ENCODE measurements around the gene AUNIP. TPM values are rescaled to one million over a fixed set of nuclear protein-coding genes. Genes with fewer than 3 reads are reported as not detected.
A peak's percentile ranks its signal among the peaks of the same experiment; 100 is the strongest.

AUNIP gene
- total RNA-seq, 2 experiments from 2014 or later = 9.6 to 12.9 TPM

- ChIA-PET CTCF (interaction anchor here (0.6 to 15.6 kb wide), 5 partner anchors 7 to 1509 kb away, joined by 3 to 257 read pairs (median 3); partner anchors contain the start of gene PAFAH2), POLR2A (interaction anchor here (1.1 to 1.8 kb wide), 2 partner anchors 95 to 599 kb away, joined by 3 to 7 read pairs; partner anchors contain the start of gene PAFAH2)
- H3K9me3 Mint-ChIP-seq (ENCODE audit: low read depth) = no peaks in the 10 kb centered on the region
- H3K4me3 Mint-ChIP-seq = no peak overlapping the region
- no peaks in the 10 kb centered on the region for H3K27me3 Mint-ChIP-seq
- no peak for ATAC-seq
- H3K27ac Mint-ChIP-seq = no peak overlapping the region
- peaks cover 25% of the 10 kb centered on the region for H3K4me1 Mint-ChIP-seq
- intact Hi-C loops (cut with DNase I, micrococcal nuclease) = no loop called here
- no peak for DNase-seq
- H3K36me3 Mint-ChIP-seq (ENCODE audit: low read depth) = peaks cover 60% of the 10 kb centered on the region
Observed at GRCh38 chr1:25902462-25902861, 43.2 kb upstream of the AUNIP start.

- peaks cover 28% of the 10 kb centered on the region for H3K4me1 Mint-ChIP-seq
- H3K4me3 Mint-ChIP-seq = no peak overlapping the region
- peaks cover 61% of the 10 kb centered on the region for H3K36me3 Mint-ChIP-seq (ENCODE audit: low read depth)
- POLR2A ChIA-PET = no interaction called here
- no peak for ATAC-seq
- CTCF ChIA-PET = interaction anchor here (15.6 kb wide), 1 partner anchor 98 kb away, joined by 257 read pairs; the partner anchor contains the start of gene PAFAH2
- H3K9me3 Mint-ChIP-seq (ENCODE audit: low read depth) = no peaks in the 10 kb centered on the region
- H3K27ac Mint-ChIP-seq = no peak overlapping the region
- H3K27me3 Mint-ChIP-seq = no peaks in the 10 kb centered on the region
- no peak for DNase-seq
- intact Hi-C loops (cut with DNase I, micrococcal nuclease) = no loop called here
Observed at GRCh38 chr1:25900219-25900618, 41.0 kb upstream of the AUNIP start.

GRCh38 chr1:25899792-25900191 lies 40.5 kb upstream of the AUNIP start:
- CTCF ChIA-PET = interaction anchor here (0.6 to 15.6 kb wide), 2 partner anchors 15 to 99 kb away, joined by 3 to 257 read pairs; partner anchors contain the start of gene PAFAH2
- Mint-ChIP-seq H3K9me3 (ENCODE audit: low read depth) (no peaks in the 10 kb centered on the region), H3K27me3 (no peaks in the 10 kb centered on the region), H3K4me1 (peaks cover 28% of the 10 kb centered on the region), H3K4me3 (no peak overlapping the region), H3K27ac (no peak overlapping the region), H3K36me3 (ENCODE audit: low read depth) (peaks cover 57% of the 10 kb centered on the region)
- POLR2A ChIA-PET = no interaction called here
- DNase-seq = no peak
- intact Hi-C loops (cut with DNase I, micrococcal nuclease) = no loop called here
- no peak for ATAC-seq

GRCh38 chr1:25898223-25899015 lies 39.2 kb upstream of the AUNIP start:
- DNase-seq (no peak), ATAC-seq (no peak)
- no peak overlapping the region for H3K27ac Mint-ChIP-seq
- no peak overlapping the region for H3K4me3 Mint-ChIP-seq
- H3K9me3 Mint-ChIP-seq (ENCODE audit: low read depth) = no peaks in the 10 kb centered on the region
- ChIA-PET POLR2A (no interaction called here), CTCF (interaction anchor here (0.9 to 15.6 kb wide), 2 partner anchors 28 to 100 kb away, joined by 3 to 257 read pairs; partner anchors contain the start of gene PAFAH2)
- peaks cover 16% of the 10 kb centered on the region for H3K4me1 Mint-ChIP-seq
- peaks cover 45% of the 10 kb centered on the region for H3K36me3 Mint-ChIP-seq (ENCODE audit: low read depth)
- intact Hi-C loops (cut with DNase I, micrococcal nuclease) = no loop called here
- no peaks in the 10 kb centered on the region for H3K27me3 Mint-ChIP-seq

- peaks cover 14% of the 10 kb centered on the region for H3K4me1 Mint-ChIP-seq
- H3K36me3 Mint-ChIP-seq (ENCODE audit: low read depth) = peaks cover 40% of the 10 kb centered on the region
- ChIA-PET POLR2A (interaction anchor here (1.0 to 1.3 kb wide), 2 partner anchors 8 to 96 kb away, joined by 3 to 4 read pairs; no protein-coding TSS in a partner anchor), CTCF (interaction anchor here (0.6 to 15.6 kb wide), 3 partner anchors 81 to 101 kb away, joined by 4 to 257 read pairs (median 41); partner anchors contain the start of gene PAFAH2)
- H3K27me3 Mint-ChIP-seq = no peaks in the 10 kb centered on the region
- intact Hi-C loops (cut with DNase I, micrococcal nuclease) = no loop called here
- H3K9me3 Mint-ChIP-seq (ENCODE audit: low read depth) = no peaks in the 10 kb centered on the region
- H3K27ac Mint-ChIP-seq = no peak overlapping the region
- DNase-seq (no peak), ATAC-seq (no peak)
- no peak overlapping the region for H3K4me3 Mint-ChIP-seq
Observed at GRCh38 chr1:25897754-25898153, 38.5 kb upstream of the AUNIP start.

- no peak for ATAC-seq
- H3K36me3 Mint-ChIP-seq (ENCODE audit: low read depth) = peaks cover 31% of the 10 kb centered on the region
- no peak overlapping the region for H3K4me3 Mint-ChIP-seq
- intact Hi-C loops (cut with DNase I, micrococcal nuclease) = no loop called here
- no peak overlapping the region for H3K27ac Mint-ChIP-seq
- no peaks in the 10 kb centered on the region for H3K9me3 Mint-ChIP-seq (ENCODE audit: low read depth)
- H3K27me3 Mint-ChIP-seq = no peaks in the 10 kb centered on the region
- CTCF ChIA-PET = interaction anchor here (0.6 to 15.6 kb wide), 24 partner anchors 8 to 1886 kb away, joined by 3 to 257 read pairs (median 5); partner anchors contain the start of genes MTFR1L, PAFAH2, SLC30A2 and STMN1
- DNase-seq = no peak
- POLR2A ChIA-PET = interaction anchor here (0.7 to 3.6 kb wide), 6 partner anchors 9 to 101 kb away, joined by 3 to 27 read pairs (median 4); partner anchors contain the start of gene PAFAH2
- peaks cover 15% of the 10 kb centered on the region for H3K4me1 Mint-ChIP-seq
Observed at GRCh38 chr1:25896266-25896665, 37.0 kb upstream of the AUNIP start.

- ATAC-seq = peak; percentile 98
- Mint-ChIP-seq H3K27me3 (no peaks in the 10 kb centered on the region), H3K9me3 (ENCODE audit: low read depth) (no peaks in the 10 kb centered on the region), H3K4me3 (no peak overlapping the region), H3K27ac (no peak overlapping the region), H3K36me3 (ENCODE audit: low read depth) (peaks cover 23% of the 10 kb centered on the region), H3K4me1 (peaks cover 15% of the 10 kb centered on the region)
- intact Hi-C loops (cut with DNase I, micrococcal nuclease) = loop anchor here (1.0 to 2.0 kb wide), 5 partner anchors 10 to 140 kb away; partner anchors contain the start of genes PAFAH2 (in 2 of the 2) and AUNIP (in 1 of the 2)
- peak; percentile 95 for DNase-seq
- POLR2A ChIA-PET = interaction anchor here (0.6 to 3.6 kb wide), 6 partner anchors 10 to 104 kb away, joined by 3 to 27 read pairs (median 4); partner anchors contain the start of gene PAFAH2
- CTCF ChIA-PET = interaction anchor here (0.5 to 15.6 kb wide), 43 partner anchors 9 to 1885 kb away, joined by 3 to 257 read pairs (median 4); partner anchors contain the start of genes MTFR1L, PAFAH2, SLC30A2 and STMN1
Observed at GRCh38 chr1:25895365-25895990, 36.2 kb upstream of the AUNIP start.

- ChIA-PET POLR2A (interaction anchor here (0.6 kb wide), 1 partner anchor 148 kb away, joined by 13 read pairs; no protein-coding TSS in a partner anchor), CTCF (interaction anchor here (0.6 to 1.5 kb wide), 7 partner anchors 9 to 695 kb away, joined by 3 to 7 read pairs (median 3); partner anchors contain the start of gene PAFAH2)
- Mint-ChIP-seq H3K4me1 (peaks cover 15% of the 10 kb centered on the region), H3K9me3 (ENCODE audit: low read depth) (no peaks in the 10 kb centered on the region), H3K27ac (no peak overlapping the region), H3K27me3 (no peaks in the 10 kb centered on the region), H3K4me3 (no peak overlapping the region), H3K36me3 (ENCODE audit: low read depth) (peaks cover 2% of the 10 kb centered on the region)
- intact Hi-C loops (cut with DNase I, micrococcal nuclease) = no loop called here
- DNase-seq (no peak), ATAC-seq (no peak)
Observed at GRCh38 chr1:25893116-25893515, 33.9 kb upstream of the AUNIP start.

- ChIA-PET POLR2A (interaction anchor here (0.6 kb wide), 1 partner anchor 95 kb away, joined by 3 read pairs; no protein-coding TSS in a partner anchor), CTCF (interaction anchor here (0.6 to 2.3 kb wide), 4 partner anchors 13 to 579 kb away, joined by 3 to 5 read pairs (median 5); no protein-coding TSS in a partner anchor)
- ATAC-seq (no peak), DNase-seq (no peak)
- H3K27ac Mint-ChIP-seq = no peak overlapping the region
- peaks cover 2% of the 10 kb centered on the region for H3K36me3 Mint-ChIP-seq (ENCODE audit: low read depth)
- peaks cover 15% of the 10 kb centered on the region for H3K4me1 Mint-ChIP-seq
- no peaks in the 10 kb centered on the region for H3K27me3 Mint-ChIP-seq
- intact Hi-C loops (cut with DNase I, micrococcal nuclease) = no loop called here
- H3K9me3 Mint-ChIP-seq (ENCODE audit: low read depth) = no peaks in the 10 kb centered on the region
- no peak overlapping the region for H3K4me3 Mint-ChIP-seq
Observed at GRCh38 chr1:25891606-25892005, 32.3 kb upstream of the AUNIP start.

GRCh38 chr1:25890239-25891034 lies 31.2 kb upstream of the AUNIP start:
- no peaks in the 10 kb centered on the region for H3K9me3 Mint-ChIP-seq (ENCODE audit: low read depth)
- ATAC-seq (no peak), DNase-seq (no peak)
- no peak overlapping the region for H3K4me3 Mint-ChIP-seq
- no peaks in the 10 kb centered on the region for H3K27me3 Mint-ChIP-seq
- ChIA-PET CTCF (interaction anchor here (0.6 to 2.3 kb wide), 2 partner anchors 109 to 530 kb away, joined by 3 to 5 read pairs; no protein-coding TSS in a partner anchor), POLR2A (interaction anchor here (0.6 kb wide), 2 partner anchors 14 to 76 kb away, joined by 3 to 7 read pairs; no protein-coding TSS in a partner anchor)
- H3K36me3 Mint-ChIP-seq (ENCODE audit: low read depth) = peaks cover 2% of the 10 kb centered on the region
- intact Hi-C loops (cut with DNase I, micrococcal nuclease) = no loop called here
- H3K4me1 Mint-ChIP-seq = peaks cover 9% of the 10 kb centered on the region
- H3K27ac Mint-ChIP-seq = no peak overlapping the region
